Common myeloid progenitor, CD34-positive (primary cell): Measurements from ENCODE around the gene HMX1.

Source experiments
- CTCF ChIA-PET: fragments of 350-600 bp; sonication (Branson Sonifier 250); formaldehyde crosslinking; loops from one replicate; lab custom pipeline; 2021; ENCODE audit warnings: antibody characterized with exemption; lab: Charles Lee
- POLR2A ChIA-PET: fragments of 350-600 bp; sonication (Branson Sonifier 250); formaldehyde crosslinking; loops from one replicate; lab custom pipeline; 2021; ENCODE audit warnings: antibody characterized with exemption; lab: Charles Lee
- DNase-seq, 3 donors: peaks; one replicate each; pipeline versions ENCODE4 v3.0.0 to v3.0.0-alpha.2; 2013
- H3K27ac ChIP-seq, 2 experiments: 1 replicate in 1 of 2; 2 replicates in 1 of 2; pipeline ENCODE4 v1.7.0; 2013; ENCODE audit warnings: inconsistent platforms in 2 of 2, low read length in 2 of 2, mild to moderate bottlenecking in 2 of 2, low read depth in 1 of 2, moderate library complexity in 1 of 2; ENCODE audit not compliant: severe bottlenecking in 2 of 2, insufficient read depth in 1 of 2, poor library complexity in 1 of 2
- H3K27me3 ChIP-seq, 5 experiments: replicated peaks in 2 of 5; 1 replicate in 3 of 5; 2 replicates in 2 of 5; pipeline versions ENCODE4 v1.6.1 to v1.7.0; 2013; ENCODE audit warnings: low read length in 4 of 5, mild to moderate bottlenecking in 2 of 5, moderate library complexity in 2 of 5, inconsistent platforms in 1 of 5; ENCODE audit not compliant: insufficient read depth in 5 of 5, control insufficient read depth in 4 of 5
- H3K36me3 ChIP-seq, 4 experiments: 1 replicate in 2 of 4; 2 replicates in 2 of 4; pipeline versions ENCODE4 v1.6.1 to v1.7.0; 2013; ENCODE audit warnings: low read length in 3 of 4, control low read depth in 1 of 4, mild to moderate bottlenecking in 1 of 4; ENCODE audit not compliant: control insufficient read depth in 4 of 4, insufficient read depth in 4 of 4
- H3K4me1 ChIP-seq, 4 experiments: 1 replicate in 3 of 4; 2 replicates in 1 of 4; pipeline versions ENCODE4 v1.6.1 to v1.7.1; 2013; ENCODE audit warnings: low read length in 3 of 4, mild to moderate bottlenecking in 3 of 4, control low read depth in 1 of 4, inconsistent platforms in 1 of 4, moderate library complexity in 1 of 4; ENCODE audit not compliant: control insufficient read depth in 4 of 4, insufficient read depth in 4 of 4; ENCODE audit errors: control extremely low read depth in 1 of 4
- H3K4me3 ChIP-seq, 7 experiments: 1 replicate in 4 of 7; 2 replicates in 3 of 7; pipeline versions ENCODE4 v1.5.1 to v1.7.0; 2013; ENCODE audit warnings: mild to moderate bottlenecking in 7 of 7, low read length in 6 of 7, moderate library complexity in 6 of 7, inconsistent platforms in 2 of 7, low read depth in 2 of 7, control low read depth in 1 of 7; ENCODE audit not compliant: insufficient read depth in 4 of 7, control insufficient read depth in 1 of 7; ENCODE audit errors: extremely low read depth in 1 of 7
- H3K9me3 ChIP-seq, 5 experiments: 1 replicate in 4 of 5; 2 replicates in 1 of 5; pipeline versions ENCODE4 v1.6.1 to v1.7.1; 2013; ENCODE audit warnings: low read length in 4 of 5, mild to moderate bottlenecking in 2 of 5, inconsistent platforms in 1 of 5, low read depth in 1 of 5, moderate library complexity in 1 of 5; ENCODE audit not compliant: control insufficient read depth in 4 of 5, insufficient read depth in 2 of 5; ENCODE audit errors: control extremely low read depth in 1 of 5
- WGBS: methylation state at CpG from one replicate; pipeline ENCODE4 v1.1.5; 2013; ENCODE audit not compliant: insufficient coverage; 5-methylcytosine and 5-hydroxymethylcytosine counted together

HMX1 gene

DNA sequence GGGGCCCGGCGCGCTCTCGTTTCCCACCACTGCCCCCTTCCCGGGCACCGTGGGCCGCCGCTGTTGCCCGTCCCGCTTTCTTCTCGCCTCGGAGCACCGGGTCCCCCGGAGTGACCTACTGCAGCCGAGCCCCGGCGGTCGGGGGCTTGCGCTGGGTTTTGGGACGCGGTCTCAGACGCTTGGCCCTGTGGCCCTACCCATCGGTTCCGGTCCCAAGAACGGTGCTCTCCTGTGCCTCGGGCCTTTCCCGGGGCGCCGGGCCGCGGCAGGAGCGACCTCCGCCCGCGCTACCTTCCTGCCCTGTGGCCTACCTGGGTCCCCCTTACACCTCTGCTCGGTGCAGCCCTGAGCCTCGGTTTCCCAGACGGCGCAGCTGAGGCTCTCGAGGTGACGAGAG is 21.6 kb upstream of the HMX1 start:
- DNase-seq: no peak
- 1% methylated on average over 37 of the region's 41 CpGs for WGBS
- H3K4me1 ChIP-seq: peaks cover 0 to 19% (median 9%) of the 10 kb centered on the region in 4 experiments
- no peaks in the 10 kb centered on the region for H3K36me3 ChIP-seq
- H3K27me3 ChIP-seq: peaks cover 0 to 99% (median 39%) of the 10 kb centered on the region in 5 experiments
- no peak overlapping the region for H3K27ac ChIP-seq
- no peaks in the 10 kb centered on the region for H3K9me3 ChIP-seq
- H3K4me3 ChIP-seq: no peak overlapping the region
- ChIA-PET POLR2A (no interaction called here), CTCF (no interaction called here)

DNA sequence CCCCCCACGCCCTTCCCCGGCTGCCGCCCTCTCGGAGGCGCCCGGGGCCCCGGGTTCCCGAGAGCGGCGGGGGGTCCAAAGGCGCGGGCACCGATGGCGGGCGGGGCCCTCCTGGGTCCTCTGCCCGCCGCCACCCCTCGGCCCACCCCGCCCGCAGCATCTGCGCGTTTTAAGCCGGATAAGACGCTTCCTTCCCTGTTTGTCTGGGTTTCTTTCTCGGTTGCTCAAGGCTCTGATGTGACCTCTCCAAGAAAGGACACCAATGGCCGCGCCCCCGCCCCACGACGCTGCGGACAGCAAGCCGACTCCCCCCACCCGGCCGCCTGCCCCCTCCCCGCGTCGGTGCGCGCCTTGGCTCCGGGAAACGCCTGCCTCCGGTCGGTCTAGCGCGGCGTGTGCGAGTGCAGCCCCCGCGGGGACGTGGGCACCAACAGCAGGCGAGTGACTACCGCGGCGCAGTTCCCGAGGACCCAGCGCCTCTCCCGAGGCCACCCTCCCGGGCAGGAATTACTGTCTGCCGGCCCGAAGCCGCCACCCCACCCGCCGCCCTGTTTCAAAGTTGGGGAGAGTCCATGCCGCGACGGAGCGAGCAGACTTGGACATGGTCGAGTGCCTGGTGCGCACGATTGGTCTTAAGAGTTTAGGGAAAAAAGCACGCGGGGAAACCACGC is 21.1 kb upstream of the HMX1 start:
- H3K27ac ChIP-seq: no peak overlapping the region
- CTCF ChIA-PET: no interaction called here
- DNase-seq: peak in 2 of 3 donors; percentile 37 to 41
- H3K27me3 ChIP-seq: peaks cover 0 to 99% (median 41%) of the 10 kb centered on the region in 5 experiments
- POLR2A ChIA-PET: no interaction called here
- no peaks in the 10 kb centered on the region for H3K36me3 ChIP-seq
- peaks cover 0 to 19% (median 9%) of the 10 kb centered on the region in 4 experiments for H3K4me1 ChIP-seq
- no peaks in the 10 kb centered on the region for H3K9me3 ChIP-seq
- 1% methylated on average over 47 of the region's 73 CpGs for WGBS
- H3K4me3 ChIP-seq: peak overlapping the region in 1 of 7 experiments; percentile 10

DNA sequence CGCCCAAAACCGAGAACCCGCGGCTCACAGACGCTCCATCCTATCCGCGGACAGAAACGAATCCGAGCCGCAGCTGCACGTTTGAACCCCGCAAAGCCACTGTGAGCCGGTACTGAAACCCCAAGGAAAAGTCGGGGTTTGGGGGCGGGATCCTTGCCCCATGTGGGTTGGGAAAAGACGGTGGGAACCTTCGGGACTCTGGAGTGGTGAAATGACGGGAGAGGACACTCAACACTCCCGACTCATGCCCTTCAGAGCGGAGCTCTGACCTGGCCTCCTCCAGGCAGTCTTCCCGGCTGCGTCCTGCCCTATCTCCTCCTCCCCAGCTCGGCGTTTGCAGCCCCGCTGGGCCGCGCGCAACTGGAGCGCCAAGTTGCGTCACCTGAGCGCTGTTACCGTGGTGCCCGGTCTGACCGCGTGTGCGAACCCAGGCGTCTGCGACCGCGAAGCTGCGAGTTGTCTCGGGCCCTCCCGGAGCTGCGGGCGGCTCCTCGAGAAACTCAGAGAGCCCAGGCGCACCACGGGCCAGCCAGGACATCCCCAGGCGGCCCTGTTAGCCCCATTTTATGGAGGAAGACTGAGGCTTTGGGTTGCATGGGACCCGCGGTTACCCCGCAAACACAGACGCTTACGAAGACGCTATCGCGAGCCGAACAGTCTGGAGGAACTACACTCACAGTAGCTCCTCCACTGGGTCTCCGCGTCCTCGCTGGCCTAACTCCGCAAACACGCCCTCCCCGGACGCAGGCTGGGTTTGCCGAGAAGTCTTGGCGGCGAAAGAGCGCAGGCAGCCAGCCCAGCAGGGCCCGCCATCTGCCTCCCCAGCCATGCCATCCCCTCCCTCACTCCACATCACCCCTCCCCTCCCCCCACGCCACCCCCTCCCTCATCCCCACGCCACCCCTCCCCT is 20.3 kb upstream of the HMX1 start:
- H3K36me3 ChIP-seq: no peaks in the 10 kb centered on the region
- DNase-seq: no peak
- H3K4me3 ChIP-seq: no peak overlapping the region
- WGBS: 4% methylated on average over 56 of the region's 72 CpGs
- peaks cover 0 to 19% (median 9%) of the 10 kb centered on the region in 4 experiments for H3K4me1 ChIP-seq
- ChIA-PET CTCF (interaction anchor here (0.7 to 1.1 kb wide), 2 partner anchors 24 to 691 kb away, joined by 3 read pairs; no protein-coding TSS in a partner anchor), POLR2A (no interaction called here)
- no peak overlapping the region for H3K27ac ChIP-seq
- H3K9me3 ChIP-seq: peaks cover 0 to 5% (median 0%) of the 10 kb centered on the region in 5 experiments
- H3K27me3 ChIP-seq: peaks cover 0 to 99% (median 46%) of the 10 kb centered on the region in 5 experiments

DNA sequence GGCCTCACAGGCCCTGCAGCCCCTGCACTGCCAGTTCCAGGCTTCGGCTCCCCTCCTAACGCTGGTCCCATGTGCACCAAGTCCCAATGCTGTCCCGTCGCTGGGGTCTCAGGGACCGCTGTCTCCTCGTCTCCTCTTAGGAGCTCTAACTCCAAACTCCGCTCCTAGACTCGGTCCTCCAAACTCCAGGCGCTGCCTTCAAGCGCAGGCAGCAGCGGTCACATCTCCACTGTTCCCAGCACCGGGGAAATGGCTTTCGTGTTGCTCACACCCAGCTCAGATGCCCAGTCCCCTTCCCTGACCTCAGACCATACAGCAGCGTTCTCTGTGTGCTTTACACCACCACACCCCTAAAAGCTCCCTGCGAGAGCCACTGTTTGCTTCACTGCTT is 19.6 kb upstream of the HMX1 start:
- H3K4me3 ChIP-seq: no peak overlapping the region
- no peaks in the 10 kb centered on the region for H3K36me3 ChIP-seq
- ChIA-PET POLR2A (no interaction called here), CTCF (interaction anchor here (1.1 kb wide), 1 partner anchor 25 kb away, joined by 3 read pairs; no protein-coding TSS in a partner anchor)
- DNase-seq: no peak
- H3K27ac ChIP-seq: no peak overlapping the region
- 16% methylated on average over 15 of the region's 15 CpGs for WGBS
- peaks cover 0 to 6% (median 0%) of the 10 kb centered on the region in 5 experiments for H3K9me3 ChIP-seq
- peaks cover 0 to 99% (median 47%) of the 10 kb centered on the region in 5 experiments for H3K27me3 ChIP-seq
- H3K4me1 ChIP-seq: peaks cover 0 to 19% (median 9%) of the 10 kb centered on the region in 4 experiments

DNA sequence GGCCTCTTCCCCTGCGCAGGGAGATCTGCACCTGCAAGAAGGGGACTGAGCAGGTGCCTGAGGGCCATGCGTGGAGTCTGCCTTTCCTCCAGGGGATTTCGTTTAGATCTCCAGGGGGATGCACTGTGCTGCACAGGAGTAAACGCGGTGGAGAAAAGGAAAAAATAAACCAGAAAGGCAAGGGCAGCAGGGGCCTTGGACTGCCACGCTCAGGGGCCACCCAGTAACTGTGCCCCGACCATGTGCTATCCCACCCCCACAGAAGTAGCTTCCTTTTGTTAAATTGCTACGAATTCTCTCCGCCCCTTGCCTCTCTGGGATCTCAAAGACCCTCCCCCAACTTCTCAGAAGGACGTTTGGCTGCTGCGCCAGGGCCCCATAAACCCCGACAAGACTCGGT is 17.2 kb upstream of the HMX1 start:
- no peak for DNase-seq
- Histone ChIP-seq H3K36me3 (no peaks in the 10 kb centered on the region), H3K9me3 (peaks cover 0 to 6% (median 0%) of the 10 kb centered on the region in 5 experiments), H3K4me1 (peaks cover 0 to 17% (median 6%) of the 10 kb centered on the region in 4 experiments), H3K27me3 (peaks cover 0 to 99% (median 44%) of the 10 kb centered on the region in 5 experiments), H3K27ac (no peak overlapping the region), H3K4me3 (no peak overlapping the region)
- ChIA-PET POLR2A (no interaction called here), CTCF (interaction anchor here (1.0 to 2.1 kb wide), 4 partner anchors 17 to 281 kb away, joined by 3 to 5 read pairs (median 3); no protein-coding TSS in a partner anchor)
- 13% methylated on average over 9 of the region's 13 CpGs for WGBS

DNA sequence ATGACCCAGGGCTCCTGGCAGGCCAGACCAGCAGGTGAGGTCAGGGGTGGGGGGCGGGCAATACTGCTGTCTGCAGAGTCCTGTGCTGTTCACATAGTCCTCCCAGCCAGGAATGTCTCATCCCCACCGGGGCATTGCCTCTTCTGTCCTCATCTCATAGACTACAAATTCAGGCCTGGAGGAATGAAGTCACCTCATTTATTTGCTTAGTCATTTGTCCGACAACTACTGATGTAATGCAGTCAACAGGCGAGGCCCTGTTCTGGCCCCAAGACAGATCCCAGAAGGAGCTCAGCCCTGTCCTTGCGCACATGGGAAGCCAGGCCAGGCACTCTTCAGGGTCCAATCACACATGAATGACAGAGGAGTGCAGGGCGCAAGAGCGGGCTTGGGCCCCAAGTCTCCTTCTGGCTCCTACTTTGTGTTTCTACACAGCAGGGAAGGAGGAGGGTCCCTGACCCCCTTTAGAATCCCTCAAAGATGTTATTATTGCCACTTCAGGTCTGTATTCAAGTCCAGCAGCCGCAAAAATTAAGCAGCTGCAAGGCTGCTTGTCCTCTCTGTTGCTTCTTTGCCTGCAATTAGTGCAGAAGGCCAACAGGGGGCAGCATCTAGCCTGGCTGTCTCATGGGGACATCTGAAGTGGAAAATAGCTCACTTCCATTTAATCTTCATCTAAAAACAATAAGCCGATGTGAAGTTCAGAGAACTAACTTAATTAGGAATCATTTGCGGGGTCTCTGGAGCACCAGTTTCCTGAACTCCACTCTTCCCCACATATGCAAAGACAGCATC is 15.2 kb upstream of the HMX1 start:
- ChIA-PET POLR2A (no interaction called here), CTCF (interaction anchor here (0.7 to 1.6 kb wide), 4 partner anchors 11 to 198 kb away, joined by 3 to 4 read pairs (median 3); no protein-coding TSS in a partner anchor)
- no peak for DNase-seq
- no peak overlapping the region for H3K27ac ChIP-seq
- H3K9me3 ChIP-seq: peaks cover 0 to 6% (median 0%) of the 10 kb centered on the region in 5 experiments
- peaks cover 0 to 100% (median 40%) of the 10 kb centered on the region in 5 experiments for H3K27me3 ChIP-seq
- WGBS: 96% methylated on average over 9 of the region's 10 CpGs
- no peak overlapping the region for H3K4me3 ChIP-seq
- H3K4me1 ChIP-seq: peaks cover 0 to under 1% (median 0%) of the 10 kb centered on the region in 4 experiments
- no peaks in the 10 kb centered on the region for H3K36me3 ChIP-seq
